ENCODE results near the gene LPIN1. TPM values are rescaled to one million over a fixed set of nuclear protein-coding genes. Genes with fewer than 3 reads are reported as not detected.

Gene LPIN1
- total and polyA plus RNA-seq, 2 donors (not counting 1 experiment from before 2014, with no cell fraction given), result 36.3 to 99.1 TPM

- Histone ChIP-seq H3K27me3 (replicated peaks in 1 of 4; ENCODE audit: control extremely low read depth in 1 of 4, control insufficient read depth in 3 of 4, insufficient read depth in 4 of 4, low read length in 3 of 4) (no peaks in the 10 kb centered on the region), H3K27ac (ENCODE audit: low read length in 2 of 2) (no peak overlapping the region), H3K79me2 (ENCODE audit: control insufficient read depth, insufficient read depth, low read length) (no peaks in the 10 kb centered on the region), H3K36me3 (replicated peaks in 1 of 2; ENCODE audit: control extremely low read depth in 1 of 2, control insufficient read depth in 1 of 2, extremely low read depth in 1 of 2, insufficient read depth in 2 of 2, low read length in 1 of 2) (no peaks in the 10 kb centered on the region), H3K4me1 (ENCODE audit: control insufficient read depth in 2 of 2, insufficient read depth in 2 of 2, low read length in 2 of 2) (peaks cover 14 to 17% of the 10 kb centered on the region in 2 donors), H3K4me2 (replicated peaks; ENCODE audit: low read depth, low read length, poor library complexity, severe bottlenecking) (no peak overlapping the region), H3K9ac (ENCODE audit: low read length) (no peak overlapping the region), H2AFZ (ENCODE audit: insufficient read depth, low read depth, low read length, poor library complexity, severe bottlenecking) (no peak overlapping the region), H4K20me1 (ENCODE audit: control insufficient read depth, insufficient read depth, low read length, poor library complexity, severe bottlenecking) (no peaks in the 10 kb centered on the region), H3K4me3 (ENCODE audit: control extremely low read depth in 1 of 5, extremely low read depth in 1 of 5, insufficient read depth in 1 of 5, low read depth in 2 of 5, low read length in 4 of 5) (no peak overlapping the region), H3K9me3 (ENCODE audit: control extremely low read depth in 1 of 3, control insufficient read depth in 2 of 3, insufficient read depth in 1 of 3, low read length in 2 of 3) (no peaks in the 10 kb centered on the region)
- intact Hi-C loops (cut with micrococcal nuclease), result loop anchor here (5.0 kb wide), 1 partner anchor 49 kb away; no protein-coding TSS in a partner anchor
- no peaks in the 10 kb centered on the region for H3K4me1 Mint-ChIP-seq
- H3K4me3 Mint-ChIP-seq, result no peak overlapping the region
- CTCF ChIA-PET, result interaction anchor here (2.0 to 2.1 kb wide), 2 partner anchors 11 to 76 kb away, joined by 7 to 11 read pairs; no protein-coding TSS in a partner anchor
- TF ChIP-seq EZH2 (IDR thresholded peaks at IDR 0.05; ENCODE audit: borderline replicate concordance, insufficient read depth, low read depth, low read length, poor library complexity, severe bottlenecking), result no peak
- TF ChIP-seq, protein P1, sequence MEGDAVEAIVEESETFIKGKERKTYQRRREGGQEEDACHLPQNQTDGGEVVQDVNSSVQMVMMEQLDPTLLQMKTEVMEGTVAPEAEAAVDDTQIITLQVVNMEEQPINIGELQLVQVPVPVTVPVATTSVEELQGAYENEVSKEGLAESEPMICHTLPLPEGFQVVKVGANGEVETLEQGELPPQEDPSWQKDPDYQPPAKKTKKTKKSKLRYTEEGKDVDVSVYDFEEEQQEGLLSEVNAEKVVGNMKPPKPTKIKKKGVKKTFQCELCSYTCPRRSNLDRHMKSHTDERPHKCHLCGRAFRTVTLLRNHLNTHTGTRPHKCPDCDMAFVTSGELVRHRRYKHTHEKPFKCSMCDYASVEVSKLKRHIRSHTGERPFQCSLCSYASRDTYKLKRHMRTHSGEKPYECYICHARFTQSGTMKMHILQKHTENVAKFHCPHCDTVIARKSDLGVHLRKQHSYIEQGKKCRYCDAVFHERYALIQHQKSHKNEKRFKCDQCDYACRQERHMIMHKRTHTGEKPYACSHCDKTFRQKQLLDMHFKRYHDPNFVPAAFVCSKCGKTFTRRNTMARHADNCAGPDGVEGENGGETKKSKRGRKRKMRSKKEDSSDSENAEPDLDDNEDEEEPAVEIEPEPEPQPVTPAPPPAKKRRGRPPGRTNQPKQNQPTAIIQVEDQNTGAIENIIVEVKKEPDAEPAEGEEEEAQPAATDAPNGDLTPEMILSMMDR (IDR thresholded peaks at IDR 0.05), result no peak
- no peak for DNase-seq
- H3K27ac Mint-ChIP-seq, result no peak overlapping the region
- no peaks in the 10 kb centered on the region for H3K9me3 Mint-ChIP-seq (ENCODE audit: insufficient read depth)
- peaks cover 5% of the 10 kb centered on the region for H3K27me3 Mint-ChIP-seq
- WGBS (ENCODE audit: insufficient coverage), result 100% methylated on average over 1 of the region's 1 CpG
- POLR2A ChIA-PET, result interaction anchor here (0.6 kb wide), 1 partner anchor 71 kb away, joined by 4 read pairs; no protein-coding TSS in a partner anchor
- ATAC-seq (ENCODE audit: low read depth), result no peak
Measured at GRCh38 chr2:11703700-11704099, 42.7 kb upstream of the LPIN1 start.

DNA sequence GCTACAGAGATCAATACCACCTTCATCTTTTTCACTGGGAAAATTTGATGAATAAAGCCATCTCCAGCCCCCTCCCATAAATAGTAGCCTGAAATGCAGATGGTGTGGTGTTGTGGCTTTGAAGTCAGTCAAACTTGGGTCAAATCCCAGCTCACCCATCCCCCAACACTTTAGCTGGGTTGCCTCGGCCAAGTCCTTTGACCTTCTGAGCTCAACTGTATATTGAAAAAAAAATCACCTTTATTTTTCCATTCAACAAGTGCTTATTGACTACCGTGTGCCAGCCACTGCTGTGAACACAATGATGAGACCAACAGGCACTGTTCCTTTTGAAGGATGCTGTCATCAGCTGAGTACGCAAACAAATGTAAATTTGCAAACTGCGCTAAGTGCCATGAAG lies 41.4 kb upstream of the LPIN1 start:
- no peaks in the 10 kb centered on the region for H3K79me2 ChIP-seq (ENCODE audit: control insufficient read depth, insufficient read depth, low read length)
- no peak overlapping the region for H3K27ac ChIP-seq (ENCODE audit: low read length in 2 of 2)
- no peak for ATAC-seq (ENCODE audit: low read depth)
- WGBS (ENCODE audit: insufficient coverage), result 94% methylated on average over 4 of the region's 4 CpGs
- no peaks in the 10 kb centered on the region for H3K36me3 ChIP-seq (replicated peaks in 1 of 2; ENCODE audit: control extremely low read depth in 1 of 2, control insufficient read depth in 1 of 2, extremely low read depth in 1 of 2, insufficient read depth in 2 of 2, low read length in 1 of 2)
- no peaks in the 10 kb centered on the region for H3K27me3 ChIP-seq (replicated peaks in 1 of 4; ENCODE audit: control extremely low read depth in 1 of 4, control insufficient read depth in 3 of 4, insufficient read depth in 4 of 4, low read length in 3 of 4)
- intact Hi-C loops (cut with micrococcal nuclease), result no loop called here
- H4K20me1 ChIP-seq (ENCODE audit: control insufficient read depth, insufficient read depth, low read length, poor library complexity, severe bottlenecking), result no peaks in the 10 kb centered on the region
- H2AFZ ChIP-seq (ENCODE audit: insufficient read depth, low read depth, low read length, poor library complexity, severe bottlenecking), result no peak overlapping the region
- H3K4me1 ChIP-seq (ENCODE audit: control insufficient read depth in 2 of 2, insufficient read depth in 2 of 2, low read length in 2 of 2), result peaks cover 14 to 17% of the 10 kb centered on the region in 2 donors
- no peaks in the 10 kb centered on the region for H3K4me1 Mint-ChIP-seq
- POLR2A ChIA-PET, result no interaction called here
- no peak overlapping the region for H3K9ac ChIP-seq (ENCODE audit: low read length)
- CTCF ChIA-PET, result interaction anchor here (0.9 to 2.0 kb wide), 3 partner anchors 14 to 74 kb away, joined by 3 to 11 read pairs (median 4); no protein-coding TSS in a partner anchor
- H3K4me2 ChIP-seq (replicated peaks; ENCODE audit: low read depth, low read length, poor library complexity, severe bottlenecking), result no peak overlapping the region
- DNase-seq, result no peak
- no peak overlapping the region for H3K4me3 ChIP-seq (ENCODE audit: control extremely low read depth in 1 of 5, extremely low read depth in 1 of 5, insufficient read depth in 1 of 5, low read depth in 2 of 5, low read length in 4 of 5)
- no peak overlapping the region for H3K27ac Mint-ChIP-seq
- H3K4me3 Mint-ChIP-seq, result no peak overlapping the region
- H3K27me3 Mint-ChIP-seq, result peaks cover 5% of the 10 kb centered on the region
- no peaks in the 10 kb centered on the region for H3K9me3 Mint-ChIP-seq (ENCODE audit: insufficient read depth)
- no peaks in the 10 kb centered on the region for H3K9me3 ChIP-seq (ENCODE audit: control extremely low read depth in 1 of 3, control insufficient read depth in 2 of 3, insufficient read depth in 1 of 3, low read length in 2 of 3)
- TF ChIP-seq EZH2 (IDR thresholded peaks at IDR 0.05; ENCODE audit: borderline replicate concordance, insufficient read depth, low read depth, low read length, poor library complexity, severe bottlenecking), result no peak
- TF ChIP-seq, protein P1 (IDR thresholded peaks at IDR 0.05), result no peak

All from B cell (primary cell).